Activated CD4-positive, alpha-beta T cell treated with anti-CD3 and anti-CD28 coated beads for 1 hour (primary cell): ENCODE results near the gene PERCC1.

Experiments
- DNase-seq: peaks from one replicate; pipeline ENCODE4 v3.0.0-alpha.2; 2020

PERCC1 gene

DNA sequence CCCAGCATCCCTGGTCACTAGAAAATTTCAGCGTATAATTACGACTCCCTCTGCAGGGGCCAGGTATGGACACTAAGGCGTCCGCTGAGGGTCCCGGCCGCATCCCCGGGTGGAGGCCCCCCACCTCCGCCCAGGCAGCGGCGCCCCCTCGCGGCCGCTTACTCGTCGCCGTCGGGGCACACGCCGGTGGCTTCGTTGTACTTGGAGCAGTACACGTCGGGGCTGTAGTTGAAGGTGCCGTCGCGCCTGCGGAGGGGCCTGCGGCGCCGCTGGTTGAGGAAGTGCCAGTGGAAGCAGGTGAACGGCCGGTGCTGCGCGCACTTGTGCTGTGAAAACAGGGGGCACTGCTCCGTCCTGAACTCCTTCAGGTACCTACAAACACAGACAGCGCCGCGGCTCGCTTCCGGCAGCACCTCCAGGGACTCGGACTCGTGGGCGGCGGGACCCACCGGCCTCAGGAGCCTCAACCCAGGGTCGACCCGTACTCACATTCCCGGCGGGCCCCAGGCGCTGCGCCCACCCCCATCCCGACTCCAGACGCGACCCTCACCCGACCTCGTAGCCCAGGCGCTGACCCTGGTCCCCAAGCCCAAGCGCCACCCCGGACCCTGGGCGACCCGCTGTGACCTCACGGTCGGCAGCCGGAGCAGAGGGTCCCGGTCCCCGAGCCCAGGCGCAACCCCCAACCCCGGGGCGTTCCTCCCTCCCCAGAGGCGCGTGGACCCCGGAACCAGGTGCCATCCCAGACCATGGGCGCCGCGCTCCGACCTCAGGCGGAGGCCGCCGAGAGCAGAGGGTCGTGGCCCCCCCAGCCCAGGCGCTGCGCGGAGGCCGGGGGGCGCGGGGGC, 17.0 kb upstream of the PERCC1 start:
- peak; percentile 50 for DNase-seq

DNA sequence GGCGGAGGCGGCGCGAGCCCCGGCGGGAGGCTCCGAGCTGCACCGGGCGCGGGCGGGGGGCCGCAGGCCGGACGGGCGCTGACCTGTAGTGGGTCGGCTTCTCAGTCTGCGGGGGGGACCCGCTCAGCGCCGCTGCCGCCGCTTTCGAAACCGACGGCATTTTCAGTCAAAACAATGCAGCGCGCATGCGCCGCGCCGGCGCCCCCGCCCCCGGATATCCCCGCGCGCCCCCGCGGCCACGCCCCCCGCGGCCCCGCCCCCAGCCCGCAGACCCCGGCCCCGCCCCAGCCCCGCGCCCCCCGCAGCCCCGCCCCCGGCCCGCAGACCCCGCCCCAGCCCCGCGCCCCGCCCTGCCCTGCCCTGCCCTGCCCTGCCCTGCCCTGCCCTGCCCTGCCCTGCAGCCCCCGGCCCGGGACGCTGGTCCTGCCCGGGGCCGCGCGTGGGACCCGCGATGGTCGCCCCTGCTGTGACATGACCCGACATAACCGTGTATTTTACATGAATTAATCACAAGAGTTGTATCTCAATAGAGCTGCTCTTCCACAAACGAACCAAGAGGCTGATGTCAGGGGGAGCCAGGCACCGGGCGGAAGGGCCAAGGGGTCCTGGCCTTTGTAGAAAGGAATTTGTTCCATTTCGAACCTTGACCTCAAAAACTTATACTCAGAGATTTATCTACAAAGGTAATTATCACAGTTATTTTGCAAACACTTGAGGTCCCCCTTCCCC, 16.2 kb upstream of the PERCC1 start, which contains the start of gene UNKL:
Gene UNKL (minus strand): TSS at position 173 of the 729 bp plus-strand sequence. CDS start 13 bp downstream, at position 160.
- peak; percentile 80 for DNase-seq

DNA sequence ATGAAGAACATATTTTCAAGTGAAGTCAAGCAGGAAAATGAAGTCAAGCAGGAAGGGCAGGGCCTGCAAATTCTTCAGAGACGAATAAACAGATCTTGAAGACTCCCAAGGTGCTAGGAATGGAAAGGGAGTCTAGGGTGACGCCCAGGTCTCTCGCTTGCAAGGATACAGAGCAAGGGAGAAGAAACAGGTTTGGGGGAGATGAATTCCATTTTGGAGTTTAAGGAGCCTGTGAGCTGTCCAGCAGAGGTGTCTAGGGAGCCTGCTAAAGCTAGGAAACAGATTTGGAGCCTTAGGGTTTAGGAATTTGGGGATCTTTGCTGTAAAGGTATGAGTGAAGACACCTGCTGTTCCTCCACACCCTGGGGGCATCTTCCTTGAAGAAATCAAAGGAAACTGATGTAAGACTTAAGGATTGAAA, 14.3 kb upstream of the PERCC1 start:
- DNase-seq: no peak

DNA sequence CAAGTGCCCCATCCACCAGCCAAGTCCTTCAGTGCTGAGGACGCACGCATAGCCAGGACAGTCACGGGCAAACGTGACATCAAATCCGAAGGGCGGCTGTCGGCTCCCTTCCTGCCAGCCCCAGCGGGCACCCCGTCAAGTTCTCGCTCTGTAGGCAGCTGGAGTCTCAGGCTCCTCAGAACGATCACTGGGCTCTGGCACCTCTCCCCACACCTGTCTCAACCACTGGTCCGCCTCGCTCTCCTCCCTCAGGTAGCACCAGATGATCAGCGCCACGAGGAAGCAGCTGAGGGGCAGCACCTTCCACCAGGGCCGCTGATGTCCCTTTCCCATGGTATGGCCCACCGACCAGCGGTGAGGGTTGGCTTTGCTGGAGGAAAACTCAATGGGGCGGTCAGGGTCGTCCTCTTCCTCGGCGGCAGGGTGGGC, 10.8 kb upstream of the PERCC1 start:
- DNase-seq: no peak

DNA sequence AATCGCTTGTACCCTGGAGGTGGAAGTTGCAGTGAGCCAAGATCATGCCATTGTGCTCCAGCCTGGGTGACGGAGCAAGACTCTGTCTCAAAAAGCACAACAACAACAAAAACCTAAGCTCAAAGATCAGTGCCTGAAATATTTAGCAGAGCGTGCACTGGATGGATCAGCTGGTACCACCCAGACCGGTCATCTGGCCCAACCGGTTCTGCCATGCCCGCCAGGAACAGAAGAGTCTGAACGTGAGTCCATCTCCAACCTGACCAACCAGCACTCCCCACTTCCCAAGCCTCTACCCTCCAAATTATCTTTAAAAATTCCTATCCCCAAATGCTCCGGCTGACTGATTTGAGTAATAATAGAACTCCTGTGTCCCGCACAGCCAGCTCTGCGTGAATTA, 8.8 kb upstream of the PERCC1 start:
- no peak for DNase-seq

DNA sequence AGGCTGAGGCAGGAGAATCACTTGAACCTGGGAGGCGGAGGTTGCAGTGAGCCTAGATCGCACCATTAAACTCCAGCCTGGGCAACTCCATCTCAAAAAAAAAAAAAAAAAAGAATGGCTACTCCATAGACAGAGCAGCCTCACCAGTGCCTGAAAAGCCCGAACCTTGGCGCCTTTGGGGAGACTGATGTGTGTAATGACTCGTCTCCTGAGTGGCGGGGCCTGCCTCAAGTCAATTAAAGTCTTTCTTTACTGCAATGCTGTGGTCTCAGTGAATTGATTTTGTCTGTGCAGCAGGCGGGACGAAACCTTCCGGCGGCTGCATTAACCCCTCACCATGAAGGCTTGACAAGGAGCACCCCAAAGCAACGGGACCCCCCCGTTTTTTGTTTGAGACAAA, 6.8 kb upstream of the PERCC1 start:
- no peak for DNase-seq

DNA sequence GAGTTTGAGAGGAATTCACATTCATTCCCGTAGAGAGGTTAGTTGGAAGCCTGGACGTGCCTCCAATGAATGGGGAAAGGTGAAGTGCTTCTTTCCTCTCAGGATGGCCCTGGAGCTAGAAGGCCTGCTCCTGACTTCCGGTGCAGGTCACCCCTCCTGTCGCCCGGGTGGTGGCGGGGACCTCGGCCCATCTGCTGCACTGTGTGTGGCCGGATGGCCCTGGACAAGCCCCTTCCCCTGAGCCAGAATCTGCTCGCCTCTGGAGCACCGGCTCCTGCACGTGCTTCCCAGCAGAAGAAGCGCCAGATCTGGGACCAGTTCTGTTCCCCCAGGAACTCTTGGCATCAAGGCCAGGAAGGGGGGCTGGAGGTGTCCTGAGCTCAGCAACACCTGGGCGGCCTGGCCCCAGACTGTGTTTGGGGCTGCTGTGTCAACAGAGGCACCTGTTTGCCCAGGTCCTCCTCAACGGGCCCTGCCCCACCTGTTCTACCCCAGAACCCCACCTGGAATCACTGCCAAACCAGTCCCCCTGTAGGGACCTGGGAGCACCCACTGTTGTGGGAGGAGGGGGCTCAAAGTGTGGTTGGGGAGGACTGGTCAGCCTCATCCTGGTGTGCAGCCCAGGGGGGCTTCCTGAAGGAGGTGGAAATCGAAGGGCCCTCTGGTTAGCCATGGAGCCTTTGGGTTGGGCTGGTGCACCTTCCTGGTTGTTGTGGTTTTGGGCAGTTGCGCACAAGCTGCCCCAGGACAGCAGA, 5.1 kb upstream of the PERCC1 start:
- DNase-seq: no peak

DNA sequence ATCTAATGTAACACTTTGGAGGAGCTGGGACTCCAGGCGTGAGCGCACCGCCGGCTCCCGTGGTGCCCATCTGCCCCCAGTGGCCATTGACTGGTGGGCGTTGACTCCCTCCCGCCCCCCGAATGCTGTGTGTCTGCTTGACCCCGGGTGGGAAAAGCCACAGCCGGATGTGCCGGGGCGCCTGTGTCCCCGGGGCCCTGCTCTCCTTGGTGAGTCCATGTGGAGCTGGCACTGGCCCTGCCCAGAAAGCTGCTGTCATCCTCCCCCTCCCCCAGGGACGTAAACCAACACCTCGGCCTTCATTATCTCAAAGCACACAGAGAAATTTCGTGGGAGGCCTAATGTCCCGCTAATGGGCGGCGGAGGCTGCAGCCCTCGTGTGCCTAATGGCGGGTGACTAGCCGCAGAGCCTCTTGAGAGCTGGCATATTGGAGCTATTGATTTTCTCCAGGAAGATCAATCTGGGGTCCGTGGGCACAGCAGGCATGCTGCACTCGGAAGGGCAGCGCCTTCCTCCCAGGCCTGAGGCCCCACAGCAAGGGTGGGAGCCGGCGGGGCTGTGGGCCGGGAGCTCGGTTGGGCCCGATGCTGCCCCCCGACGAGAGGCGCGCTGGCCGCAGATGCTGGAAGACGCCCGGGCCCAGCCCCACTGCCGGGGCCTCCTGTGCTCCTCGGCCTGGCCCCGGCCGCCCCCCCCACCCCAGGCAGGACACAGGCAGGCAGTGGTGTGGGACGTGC, 4.0 kb upstream of the PERCC1 start:
- no peak for DNase-seq

DNA sequence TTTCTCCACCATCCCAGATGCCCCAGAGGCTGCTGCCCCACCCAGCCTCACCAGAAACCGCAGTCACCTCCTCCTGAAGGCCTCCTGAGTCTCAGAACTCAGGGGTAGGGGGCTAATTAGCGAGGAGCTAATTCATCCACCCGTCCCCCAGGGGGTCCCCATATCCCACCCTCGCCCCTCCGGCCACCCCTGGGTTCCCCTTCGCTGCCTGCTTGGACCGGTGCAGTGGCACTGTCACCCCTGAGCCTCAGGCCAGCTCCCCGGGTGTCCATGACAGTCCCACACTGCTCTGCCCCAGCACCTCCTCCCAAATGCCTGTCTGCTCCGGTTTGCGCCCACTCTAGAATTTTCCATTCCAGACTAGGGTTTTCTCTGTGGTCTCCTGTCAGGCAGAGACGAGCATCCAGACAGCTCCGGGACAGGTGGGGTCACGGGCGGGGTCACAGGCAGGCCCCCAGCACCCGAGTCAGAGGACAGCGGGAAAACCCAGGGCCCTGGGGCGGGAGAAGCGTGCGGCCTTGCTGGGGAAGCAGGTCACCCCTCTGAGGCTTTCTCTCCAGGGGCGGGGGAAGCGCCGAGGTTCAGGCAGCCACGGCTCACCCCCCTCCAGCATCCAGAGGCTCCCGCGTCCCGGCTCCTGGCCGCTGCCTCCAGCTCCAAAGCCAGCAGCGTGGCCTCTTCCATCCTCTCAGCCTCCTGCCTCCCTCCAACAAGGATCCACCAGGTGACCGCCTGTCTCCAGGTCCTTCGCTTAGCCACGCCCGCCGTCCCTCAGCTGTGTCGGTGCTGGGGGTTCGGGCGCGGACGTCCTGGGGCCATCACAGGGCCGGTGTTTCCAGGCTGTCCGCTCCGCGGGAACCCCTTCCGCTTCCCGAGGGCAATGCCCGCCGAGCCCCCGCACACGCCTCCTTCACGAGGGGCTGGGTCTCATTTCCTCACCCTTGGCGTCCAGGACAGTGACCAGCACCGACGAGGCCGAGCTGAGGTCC, 3.1 kb upstream of the PERCC1 start:
- no peak for DNase-seq

DNA sequence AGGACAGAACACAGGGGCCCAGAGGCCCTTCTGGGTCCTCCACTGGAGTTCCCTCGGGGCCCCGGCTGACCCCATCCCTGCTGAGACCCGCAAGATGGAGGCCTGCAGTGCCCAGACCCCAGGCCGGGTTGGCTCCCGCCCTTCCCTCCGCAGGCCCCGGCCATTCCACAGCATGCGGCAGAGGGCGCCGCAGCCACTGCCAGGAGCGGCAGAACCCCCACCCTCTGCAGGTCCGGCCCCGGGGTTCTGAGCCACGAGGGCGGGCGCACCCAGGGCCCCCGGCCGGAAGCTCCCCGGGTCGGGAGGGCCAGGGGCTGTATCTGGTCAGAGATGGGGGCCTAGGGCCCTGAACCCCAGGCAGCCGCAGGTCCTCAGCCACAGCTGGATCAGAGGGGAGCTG, 2.4 kb upstream of the PERCC1 start:
- no peak for DNase-seq

DNA sequence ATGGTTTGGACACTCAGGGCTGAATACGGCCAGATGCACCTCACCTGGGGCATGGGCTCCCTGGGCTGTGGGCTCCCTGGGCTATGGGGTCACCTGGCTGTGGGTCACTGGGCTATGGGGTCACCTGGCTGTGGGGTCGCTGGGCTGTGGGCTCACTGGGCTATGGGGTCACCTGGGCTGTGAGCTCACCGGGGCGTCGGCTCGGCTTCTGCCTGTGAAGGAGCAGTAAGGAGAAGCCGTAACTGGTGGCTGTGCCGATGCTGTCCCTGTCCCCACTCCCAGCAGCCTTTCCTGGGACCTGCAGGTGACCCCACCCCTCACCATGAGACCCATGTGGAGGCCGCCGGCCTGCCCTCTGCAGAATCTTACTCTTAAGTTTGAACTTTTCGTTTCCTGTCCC, 1.9 kb upstream of the PERCC1 start:
- no peak for DNase-seq

DNA sequence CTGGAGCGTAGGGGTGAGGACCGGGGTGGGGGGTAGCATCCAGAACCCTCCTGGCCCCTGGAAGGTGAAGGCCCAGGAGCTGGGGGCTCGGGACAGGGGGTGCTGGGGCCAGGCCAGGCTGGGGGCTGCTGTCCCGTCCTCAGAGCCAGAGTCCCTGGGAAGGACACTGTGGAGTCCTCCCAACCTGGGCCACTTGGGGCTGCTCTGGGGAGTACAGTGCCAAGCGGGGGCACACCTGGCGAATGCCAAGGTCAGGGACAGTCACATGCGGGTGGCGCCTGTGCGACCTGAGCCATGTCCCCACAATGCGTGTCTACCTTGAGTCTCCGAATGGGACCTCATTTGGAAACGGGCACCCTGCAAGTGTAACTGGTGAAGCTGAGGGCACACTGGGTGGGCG, 1.2 kb upstream of the PERCC1 start:
- DNase-seq: no peak

DNA sequence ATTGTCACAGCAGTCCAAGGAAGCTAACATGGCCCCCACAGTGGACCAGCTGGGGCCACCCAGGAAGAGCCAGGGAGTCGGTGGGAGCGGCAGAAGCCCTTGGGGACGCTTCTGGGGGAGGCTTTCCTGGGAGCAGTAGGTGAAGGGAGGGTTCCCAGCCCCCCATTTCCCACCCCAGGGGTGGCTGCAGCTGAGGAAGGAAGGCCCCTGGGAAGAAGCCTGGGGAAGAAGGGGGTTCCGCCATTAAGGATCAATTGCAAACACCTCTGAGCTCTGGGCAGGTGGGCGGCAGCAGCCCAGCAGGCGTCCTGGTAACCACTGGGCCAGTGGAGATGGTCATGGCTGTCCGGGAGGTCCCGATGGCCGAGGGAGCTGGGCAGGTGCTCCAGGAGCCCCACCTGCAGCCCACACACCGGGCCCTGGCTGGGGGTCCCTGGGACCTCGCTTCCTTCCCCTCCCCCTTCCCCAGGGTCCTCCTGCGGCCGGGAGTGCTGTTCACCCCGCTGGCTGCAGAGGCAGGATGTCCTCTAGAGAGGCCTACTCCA, 592 bp upstream of the PERCC1 start:
- no peak for DNase-seq

DNA sequence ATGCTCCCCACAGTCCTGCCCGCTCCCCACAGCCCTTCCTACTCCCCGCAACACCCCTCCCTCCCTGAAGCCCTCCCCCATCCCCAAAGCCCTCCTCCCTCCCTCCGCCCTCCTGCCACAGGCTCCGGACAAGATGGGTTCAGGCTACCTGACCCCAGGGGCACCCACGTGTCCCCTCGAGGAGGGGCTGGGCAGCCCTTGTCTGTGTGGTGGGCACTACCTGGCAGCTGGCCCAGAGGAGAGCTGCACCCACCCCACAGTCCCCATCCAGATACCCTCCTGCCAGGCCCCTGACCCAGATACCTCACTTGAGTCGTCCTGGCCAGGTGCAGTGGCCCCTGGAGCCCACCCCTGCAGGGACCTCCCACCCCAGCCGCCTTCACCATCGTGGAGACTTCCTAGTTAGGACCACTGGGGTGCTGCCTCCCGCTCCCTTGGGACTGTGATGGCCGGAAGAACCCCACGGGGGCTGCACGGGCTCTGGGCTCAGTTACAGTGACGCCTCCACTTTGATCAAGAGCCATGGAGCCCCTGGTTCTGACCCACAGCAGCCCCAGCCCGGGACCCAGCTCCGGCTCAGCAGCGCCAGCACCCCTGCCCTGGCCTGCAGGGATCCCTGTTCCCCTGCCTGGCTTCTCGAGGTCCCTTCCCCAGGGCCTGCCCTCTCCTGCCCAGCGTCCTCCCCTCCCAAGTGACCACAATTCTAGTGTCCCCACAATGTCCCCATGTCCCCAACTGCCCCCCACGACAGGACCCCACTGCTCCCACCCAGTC, 806 bp downstream of the PERCC1 start:
- DNase-seq: no peak

DNA sequence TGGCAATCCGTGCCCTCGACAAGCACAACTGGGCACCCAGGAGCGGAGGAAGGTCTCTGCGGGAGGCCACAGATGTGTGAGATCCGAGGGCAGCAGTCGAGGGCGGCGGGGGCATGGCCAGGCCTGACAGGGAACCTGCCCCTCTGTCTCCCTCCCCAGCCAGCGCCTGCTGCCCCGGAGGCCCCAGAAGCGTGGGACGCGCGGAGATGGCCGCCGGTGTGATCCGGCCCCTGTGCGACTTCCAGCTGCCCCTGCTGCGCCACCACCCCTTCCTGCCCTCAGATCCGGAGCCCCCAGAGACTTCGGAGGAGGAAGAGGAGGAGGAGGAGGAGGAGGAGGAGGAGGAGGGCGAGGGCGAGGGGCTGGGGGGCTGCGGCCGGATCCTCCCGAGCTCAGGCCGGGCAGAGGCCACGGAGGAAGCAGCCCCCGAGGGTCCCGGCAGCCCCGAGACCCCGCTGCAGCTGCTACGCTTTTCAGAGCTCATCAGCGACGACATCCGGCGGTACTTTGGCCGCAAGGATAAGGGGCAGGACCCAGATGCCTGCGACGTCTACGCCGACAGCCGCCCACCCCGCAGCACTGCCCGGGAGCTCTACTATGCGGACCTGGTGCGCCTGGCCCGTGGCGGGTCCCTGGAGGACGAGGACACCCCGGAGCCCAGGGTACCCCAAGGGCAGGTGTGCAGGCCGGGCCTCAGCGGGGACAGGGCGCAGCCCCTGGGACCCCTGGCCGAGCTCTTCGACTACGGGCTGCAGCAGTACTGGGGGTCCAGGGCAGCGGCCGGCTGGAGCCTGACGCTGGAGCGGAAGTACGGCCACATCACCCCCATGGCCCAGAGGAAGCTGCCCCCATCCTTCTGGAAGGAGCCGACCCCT, 1.7 kb downstream of the PERCC1 start:
- DNase-seq: no peak

DNA sequence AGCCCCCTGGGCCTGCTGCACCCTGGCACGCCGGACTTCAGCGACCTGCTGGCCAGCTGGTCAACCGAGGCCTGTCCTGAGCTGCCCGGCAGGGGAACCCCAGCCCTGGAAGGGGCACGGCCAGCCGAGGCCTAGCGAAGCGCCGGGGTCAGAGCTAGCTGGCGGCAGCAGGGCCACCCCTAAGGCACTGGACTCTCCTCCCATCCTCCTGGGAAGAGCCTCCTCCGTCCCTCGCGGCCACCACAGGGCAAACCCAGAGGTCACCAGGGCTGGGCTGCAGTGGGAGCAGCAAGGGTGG, 2.3 kb downstream of the PERCC1 start:
- no peak for DNase-seq

DNA sequence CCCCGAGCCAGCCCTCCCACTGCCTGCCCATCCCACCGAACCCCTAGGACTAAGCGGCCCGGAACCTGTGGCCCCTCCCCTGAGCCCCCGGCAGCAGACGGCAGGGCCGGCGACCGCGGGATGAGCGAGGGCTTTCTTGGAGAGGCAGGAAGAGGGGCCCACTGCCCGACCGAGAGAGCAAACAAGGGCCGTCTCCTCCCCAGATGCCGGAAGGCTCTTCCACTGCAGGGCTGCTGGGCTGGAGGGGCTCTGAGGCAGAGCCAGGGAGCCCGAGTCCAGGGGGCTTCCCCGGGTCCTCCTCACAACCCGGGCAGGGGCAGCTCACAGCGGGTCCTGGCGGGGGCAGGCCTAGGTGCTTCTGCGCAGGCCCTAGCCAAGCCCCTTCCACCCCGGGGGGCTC, 2.9 kb downstream of the PERCC1 start:
- DNase-seq: no peak

DNA sequence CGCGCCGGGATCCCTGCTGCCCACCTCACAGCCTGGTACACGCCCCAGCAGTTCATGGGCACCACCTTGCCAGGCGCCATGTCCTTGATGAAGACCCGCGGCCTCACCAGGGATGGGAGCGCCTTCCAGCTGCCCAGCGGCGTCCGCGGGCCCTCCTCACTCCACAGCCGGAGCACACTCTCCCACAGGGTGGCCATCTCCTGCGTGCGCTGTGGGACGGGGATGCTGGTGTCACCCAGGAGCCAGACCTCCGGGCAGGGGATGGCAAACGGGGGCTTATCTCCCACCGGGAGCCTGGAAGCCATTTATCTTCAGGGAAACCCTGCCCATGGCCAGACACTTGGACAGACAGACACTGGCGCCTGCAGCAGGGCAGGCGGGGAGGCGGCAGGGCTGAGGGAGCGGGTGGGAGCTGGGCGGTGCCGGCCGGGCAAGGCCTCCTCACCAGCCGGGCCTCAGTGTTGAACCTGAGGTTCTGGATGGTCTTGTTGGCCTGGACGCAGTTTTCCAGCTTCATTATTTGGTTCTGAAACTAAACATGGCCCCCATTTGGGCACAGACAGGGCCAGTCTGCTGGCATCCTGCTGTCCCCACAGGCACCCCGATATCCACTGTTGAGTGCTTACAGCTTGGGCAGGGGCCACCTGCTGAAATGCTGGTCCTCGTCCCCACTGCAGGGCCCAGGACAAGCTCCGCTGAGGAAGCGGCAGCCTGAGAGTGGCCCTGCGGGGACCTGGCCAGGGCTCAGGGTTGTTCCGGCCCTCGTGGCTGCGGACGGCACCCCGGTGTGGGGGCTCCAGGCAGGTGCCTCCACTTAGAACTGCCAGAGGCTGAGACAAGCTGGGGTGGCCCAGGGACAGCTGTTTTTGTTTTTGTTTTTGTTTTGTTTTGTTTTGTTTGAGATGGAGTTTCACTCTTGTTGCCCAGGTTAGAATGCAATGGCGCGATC, 4.0 kb downstream of the PERCC1 start:
- DNase-seq: no peak
